HepG2 (cell line): ENCODE results near the gene KIF2C. TPM values are rescaled to one million over a fixed set of nuclear protein-coding genes. Genes with fewer than 3 reads are reported as not detected.

Experiments used
- ARNT2 ChIP-seq: sonication (generic); formaldehyde crosslinking; IDR thresholded peaks from 2 replicates; pipeline ENCODE4 v1.8.0; 2022; ENCODE audit warnings: mild to moderate bottlenecking, low read depth, missing genetic modification reagents, moderate library complexity
- FOSL2 ChIP-seq: sonication (generic); formaldehyde crosslinking; IDR thresholded peaks from 2 replicates; pipeline ENCODE4 v1.4.0; 2020; ENCODE audit warnings: missing genetic modification reagents
- HBP1 ChIP-seq: IDR thresholded peaks from 2 replicates; pipeline ENCODE4 v1.6.1; 2016; ENCODE audit warnings: low read depth, control low read depth
- MAFG ChIP-seq: sonication (generic); formaldehyde crosslinking; IDR thresholded peaks from 2 replicates; pipeline ENCODE4 v1.5.1; 2020; ENCODE audit warnings: mild to moderate bottlenecking, missing genetic modification reagents
- NFE2 ChIP-seq: sonication (generic); formaldehyde crosslinking; IDR thresholded peaks from 2 replicates; pipeline ENCODE4 v1.4.0; 2020; ENCODE audit warnings: missing genetic modification reagents
- NKX3-1 ChIP-seq: sonication (generic); formaldehyde crosslinking; IDR thresholded peaks from 2 replicates; pipeline ENCODE4 v1.5.0; 2020; ENCODE audit warnings: missing genetic modification reagents
- PREB ChIP-seq: sonication (generic); formaldehyde crosslinking; IDR thresholded peaks from 2 replicates; pipeline ENCODE4 v1.4.0; 2020; ENCODE audit warnings: missing genetic modification reagents
- TBP ChIP-seq: sonication (generic); formaldehyde crosslinking; IDR thresholded peaks from 2 replicates; pipeline ENCODE4 v1.5.0; 2020; ENCODE audit warnings: missing genetic modification reagents
- UBTF ChIP-seq: sonication (generic); formaldehyde crosslinking; IDR thresholded peaks from 2 replicates; pipeline ENCODE4 v1.4.0; 2020; ENCODE audit warnings: mild to moderate bottlenecking, missing genetic modification reagents
- ZBTB40 ChIP-seq, 2 experiments: fragments of 450-650 bp in 1 of 2; sonication (generic) in 1 of 2; formaldehyde crosslinking in 1 of 2; IDR thresholded peaks; 2 replicates each; pipeline versions ENCODE4 v1.6.1 to v1.8.0; 2016 to 2022; ENCODE audit warnings: antibody characterized with exemption in 1 of 2, mild to moderate bottlenecking in 1 of 2, missing genetic modification reagents in 1 of 2
- ZNF101 ChIP-seq: sonication (generic); formaldehyde crosslinking; IDR thresholded peaks from 2 replicates; pipeline ENCODE4 v1.4.0; 2020; ENCODE audit warnings: mild to moderate bottlenecking, low read depth, missing genetic modification reagents, borderline replicate concordance
- ZNF441 ChIP-seq: sonication (generic); formaldehyde crosslinking; IDR thresholded peaks from 2 replicates; pipeline ENCODE4 v1.7.0; 2021; ENCODE audit warnings: missing genetic modification reagents, borderline replicate concordance
- ZNF781 ChIP-seq: sonication (generic); formaldehyde crosslinking; IDR thresholded peaks from 2 replicates; pipeline ENCODE4 v1.5.1; 2020; ENCODE audit warnings: borderline replicate concordance, mild to moderate bottlenecking, missing genetic modification reagents; ENCODE audit errors: not compliant biosample characterization
- polyA plus RNA-seq, 8 experiments: library from polyadenylated mRNA; depleted of rRNA in 3 of 8; stranded (reverse) in 7 of 8; unstranded in 1 of 8; fragments of >200 nt; fragmentation: Illumina TruSeq in 4 of 8; extraction: Trizol in 4 of 8; gene quantifications; 2 replicates each; pipeline versions ENCODE4 v1.2.1 to v1.2.3, GENCODE V29; 2011 to 2016; ENCODE audit warnings: low read depth in 4 of 8, missing spikeins in 1 of 8, mixed read lengths in 1 of 8; ENCODE audit not compliant: insufficient read depth in 1 of 8
- total RNA-seq, 5 experiments: library from RNA; depleted of rRNA; stranded (reverse); fragments of >200 nt; fragmentation: Illumina TruSeq; extraction: Trizol; gene quantifications; 2 replicates each; pipeline ENCODE4 v1.2.3, GENCODE V29; 2016; ENCODE audit warnings: low read depth in 1 of 5

Gene KIF2C
- total and polyA plus RNA-seq, 2 of the 13 experiments (the other 11 are each of a cell fraction or from before 2014, with no cell fraction given): 29.7 to 53.7 TPM

- TF ChIP-seq ZBTB40 (IDR thresholded peaks at IDR 0.05) (no peak), ZBTB40 (CRISPR knock-in tag; IDR thresholded peaks at IDR 0.05) (0 out of 2 replicates have a peak, but pooled peaks have one; percentile 40), TBP (CRISPR knock-in tag) (no peak), NKX3-1 (CRISPR knock-in tag) (no peak), PREB (no peak), FOSL2 (CRISPR knock-in tag) (no peak; the same call in 1 of the 2 replicates), ZNF101 (no peak), ZNF781 (CRISPR knock-in tag) (no peak), NFE2 (CRISPR knock-in tag) (no peak), ARNT2 (no peak; the same call in 1 of the 2 replicates), ZNF441 (CRISPR knock-in tag) (no peak), HBP1 (CRISPR knock-in tag) (no peak), UBTF (peak; percentile 13; the same call in 1 of the 2 replicates), MAFG (CRISPR knock-in tag) (no peak)
Observed at GRCh38 chr1:44808938-44809917, 69.6 kb downstream of the KIF2C start (continued).
